HepG2 (cell line): ENCODE results near the gene ZNF385B. TPM values are rescaled to one million over a fixed set of nuclear protein-coding genes. Genes with fewer than 3 reads are reported as not detected.
A peak's percentile ranks its signal among the peaks of the same experiment; 100 is the strongest.

Source experiments
- ATAC-seq: fragments of 200-7000 bp; cut with Tn5 transposase; 3 replicates; pipeline ENCODE4 v1.9.1; 2020; ENCODE audit warnings: mild to moderate bottlenecking, moderate library complexity
- BruUV-seq: library from RNA; stranded (reverse); fragments of 400-500 nt; replicated peaks from 2 replicates; lab custom pipeline; 2021; lab: Mats Ljungman, UMichigan
- CTCF ChIA-PET: fragments of 300-600 bp; formaldehyde crosslinking; extraction: SDS; loops from one replicate; lab custom pipeline; 2021; ENCODE audit warnings: low total read pairs, inconsistent platforms, low intra/inter-chr PET ratio; lab: Yijun Ruan, JAX
- POLR2A ChIA-PET: fragments of 350-600 bp; sonication (Branson Sonifier 250); formaldehyde crosslinking; loops from one replicate; lab custom pipeline; 2020; ENCODE audit warnings: antibody characterized with exemption, inconsistent platforms; lab: Yijun Ruan, JAX
- DNase-seq: peaks from one replicate; pipeline ENCODE4 v3.0.0-alpha.2; 2015; ENCODE audit warnings: low spot score
- FAIRE-seq: peaks from 3 replicates; lab custom pipeline; 2011; peaks lifted over from hg19 to GRCh38; lab: Jason Lieb, UNC
- H2AFZ ChIP-seq: one replicate; pipeline ENCODE4 v1.6.1; 2011; ENCODE audit warnings: low read length, inconsistent platforms
- H3K27ac ChIP-seq: fragments of 300-600 bp; 3 replicates; pipeline ENCODE4 v1.8.0; 2011; ENCODE audit warnings: mixed run types, mild to moderate bottlenecking, mixed read lengths, low read length, inconsistent platforms; ENCODE audit not compliant: insufficient read depth; ENCODE audit errors: extremely low read length
- H3K27me3 ChIP-seq, 2 experiments: fragments of 200-600 bp in 1 of 2; 2 replicates in 1 of 2; 3 replicates in 1 of 2; pipeline versions ENCODE4 v1.6.0 to v1.8.0; 2011; ENCODE audit warnings: low read length in 2 of 2, mild to moderate bottlenecking in 2 of 2, moderate library complexity in 2 of 2, inconsistent platforms in 1 of 2; ENCODE audit not compliant: insufficient read depth in 2 of 2, control insufficient read depth in 1 of 2
- H3K36me3 ChIP-seq, 2 experiments: fragments of 200-600 bp in 1 of 2; replicated peaks in 1 of 2; 2 replicates in 1 of 2; 3 replicates in 1 of 2; pipeline versions ENCODE4 v1.5.1 to v1.8.0; 2011; ENCODE audit warnings: low read length in 2 of 2, inconsistent platforms in 1 of 2; ENCODE audit not compliant: insufficient read depth in 2 of 2, control insufficient read depth in 1 of 2
- H3K4me1 ChIP-seq: 2 replicates; pipeline ENCODE4 v1.5.1; 2012; ENCODE audit warnings: low read length, inconsistent platforms; ENCODE audit not compliant: insufficient read depth
- H3K4me2 ChIP-seq: 2 replicates; pipeline ENCODE4 v1.6.0; 2011; ENCODE audit warnings: low read depth, low read length, inconsistent platforms
- H3K4me3 ChIP-seq, 3 experiments: fragments of 200-600 bp in 1 of 3; sonication (generic), shearing (Covaris generic) in 1 of 3; replicated peaks in 1 of 3; 2 replicates each; pipeline ENCODE4 v1.5.1; 2011 to 2016; ENCODE audit warnings: low read length in 3 of 3, inconsistent platforms in 2 of 3, low read depth in 2 of 3, mild to moderate bottlenecking in 2 of 3, control low read depth in 1 of 3, mixed read lengths in 1 of 3; ENCODE audit not compliant: insufficient read depth in 1 of 3
- H3K79me2 ChIP-seq: one replicate; pipeline ENCODE4 v1.6.1; 2011; ENCODE audit warnings: low read length, inconsistent platforms; ENCODE audit not compliant: insufficient read depth
- H3K9ac ChIP-seq: 2 replicates; pipeline ENCODE4 v1.6.0; 2011; ENCODE audit warnings: mild to moderate bottlenecking, low read depth, low read length, inconsistent platforms; ENCODE audit not compliant: insufficient read depth
- H3K9me3 ChIP-seq: 2 replicates; pipeline ENCODE4 v1.5.1; 2012; ENCODE audit warnings: mild to moderate bottlenecking, low read length
- H4K20me1 ChIP-seq: 2 replicates; pipeline ENCODE4 v1.6.0; 2011; ENCODE audit warnings: inconsistent platforms, mild to moderate bottlenecking, low read length, moderate library complexity; ENCODE audit not compliant: insufficient read depth
- EEA1 ChIP-seq: sonication (generic); formaldehyde crosslinking; IDR thresholded peaks from 2 replicates; pipeline ENCODE4 v1.5.1; 2020; ENCODE audit warnings: mild to moderate bottlenecking, missing genetic modification reagents, borderline replicate concordance
- MAFK ChIP-seq, 2 experiments: IDR thresholded peaks in 1 of 2; conservative IDR thresholded peaks in 1 of 2; 2 replicates each; pipeline ENCODE4 v1.6.1; 2011; ENCODE audit warnings: improper control_type of control experiment in 2 of 2, low read length in 2 of 2
- SYNCRIP ChIP-seq: fragments of 200-400 bp; formaldehyde crosslinking; IDR thresholded peaks from 2 replicates; pipeline ENCODE4 v1.6.1; 2018; ENCODE audit warnings: mild to moderate bottlenecking, low read depth, low read length; ENCODE audit not compliant: insufficient read depth
- ZNF382 ChIP-seq: sonication (generic); formaldehyde crosslinking; IDR thresholded peaks from 2 replicates; pipeline ENCODE4 v1.5.0; 2020; ENCODE audit warnings: missing genetic modification reagents, mild to moderate bottlenecking, borderline replicate concordance
- WGBS: methylation state at CpG from one replicate; pipeline ENCODE4 v1.1.6; 2017; ENCODE audit warnings: low lambda C conversion rate; 5-methylcytosine and 5-hydroxymethylcytosine counted together
- in situ Hi-C: cut with HindIII; loops from 2 replicates; pipeline ENCODE4 v1.10.0; 2017; ENCODE audit warnings: low pct_unique_long_range_greater_than_20kb; ENCODE audit not compliant: extremely low pct_ligation_motif_present
- intact Hi-C: fragments of 100-400 bp; cut with micrococcal nuclease; formaldehyde crosslinking; loops from one replicate; pipeline ENCODE4 v1.10.0; 2022; ENCODE audit not compliant: unreplicated experiment
- polyA plus RNA-seq, 8 experiments: library from polyadenylated mRNA; depleted of rRNA in 3 of 8; stranded (reverse) in 7 of 8; unstranded in 1 of 8; fragments of >200 nt; fragmentation: Illumina TruSeq in 4 of 8; extraction: Trizol in 4 of 8; gene quantifications; 2 replicates each; pipeline versions ENCODE4 v1.2.1 to v1.2.3, GENCODE V29; 2011 to 2016; ENCODE audit warnings: low read depth in 4 of 8, missing spikeins in 1 of 8, mixed read lengths in 1 of 8; ENCODE audit not compliant: insufficient read depth in 1 of 8
- total RNA-seq, 5 experiments: library from RNA; depleted of rRNA; stranded (reverse); fragments of >200 nt; fragmentation: Illumina TruSeq; extraction: Trizol; gene quantifications; 2 replicates each; pipeline ENCODE4 v1.2.3, GENCODE V29; 2016; ENCODE audit warnings: low read depth in 1 of 5
- TF ChIP-seq, protein P1 (sequence below): sonication (generic); formaldehyde crosslinking; IDR thresholded peaks from 2 replicates; pipeline ENCODE4 v1.8.1; 2023; ENCODE audit warnings: missing genetic modification reagents, inconsistent platforms, borderline replicate concordance
- TF ChIP-seq, protein P2 (sequence below): sonication (generic); IDR thresholded peaks from 2 replicates; pipeline ENCODE4 v1.6.1; 2016; ENCODE audit warnings: low read depth, borderline replicate concordance

ZNF385B gene
- total and polyA plus RNA-seq, 2 of the 13 experiments (the other 11 are each of a cell fraction or from before 2014, with no cell fraction given): 3.3 to 6.7 TPM

DNA sequence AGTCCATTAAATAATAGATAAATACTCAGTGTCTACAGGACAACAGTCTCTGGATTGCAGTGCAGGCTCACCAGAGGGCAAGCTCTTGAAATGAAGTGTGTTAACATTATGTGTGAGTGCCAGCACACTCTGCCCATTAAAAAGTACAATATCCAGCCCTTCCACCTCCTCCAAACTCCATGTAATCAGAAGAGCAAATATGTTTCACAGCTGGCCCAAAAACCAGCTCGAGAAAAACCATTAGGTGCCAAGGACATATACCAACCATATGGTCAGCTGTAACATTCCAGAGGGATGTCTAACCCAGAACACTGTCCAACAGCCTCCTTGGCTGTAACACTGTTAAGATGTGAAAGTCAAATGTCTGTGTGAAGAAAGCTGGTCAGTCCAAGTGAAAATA, 112.2 kb downstream of the ZNF385B start:
- TF ChIP-seq SYNCRIP: no peak
- TF ChIP-seq, protein P1, sequence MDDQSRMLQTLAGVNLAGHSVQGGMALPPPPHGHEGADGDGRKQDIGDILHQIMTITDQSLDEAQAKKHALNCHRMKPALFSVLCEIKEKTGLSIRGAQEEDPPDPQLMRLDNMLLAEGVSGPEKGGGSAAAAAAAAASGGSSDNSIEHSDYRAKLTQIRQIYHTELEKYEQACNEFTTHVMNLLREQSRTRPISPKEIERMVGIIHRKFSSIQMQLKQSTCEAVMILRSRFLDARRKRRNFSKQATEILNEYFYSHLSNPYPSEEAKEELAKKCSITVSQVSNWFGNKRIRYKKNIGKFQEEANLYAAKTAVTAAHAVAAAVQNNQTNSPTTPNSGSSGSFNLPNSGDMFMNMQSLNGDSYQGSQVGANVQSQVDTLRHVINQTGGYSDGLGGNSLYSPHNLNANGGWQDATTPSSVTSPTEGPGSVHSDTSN (CRISPR knock-in tag): no peak
- TF ChIP-seq, protein P2, sequence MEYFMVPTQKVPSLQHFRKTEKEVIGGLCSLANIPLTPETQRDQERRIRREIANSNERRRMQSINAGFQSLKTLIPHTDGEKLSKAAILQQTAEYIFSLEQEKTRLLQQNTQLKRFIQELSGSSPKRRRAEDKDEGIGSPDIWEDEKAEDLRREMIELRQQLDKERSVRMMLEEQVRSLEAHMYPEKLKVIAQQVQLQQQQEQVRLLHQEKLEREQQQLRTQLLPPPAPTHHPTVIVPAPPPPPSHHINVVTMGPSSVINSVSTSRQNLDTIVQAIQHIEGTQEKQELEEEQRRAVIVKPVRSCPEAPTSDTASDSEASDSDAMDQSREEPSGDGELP: 0 out of 2 replicates have a peak, but pooled peaks have one; percentile 10
- TF ChIP-seq EEA1 (CRISPR knock-in tag): no peak
- no peak for TF ChIP-seq MAFK (conservative IDR thresholded peaks at IDR 0.05 in 1 of 2, IDR thresholded peaks at IDR 0.05 in 1 of 2; ENCODE audit: low read length in 2 of 2)
- no peak for TF ChIP-seq ZNF382 (CRISPR knock-in tag)
- intact Hi-C loops (no loop called here), in situ Hi-C loops (no loop called here)
- no peaks in the 10 kb centered on the region for H3K4me1 ChIP-seq
- H2AFZ ChIP-seq: no peak overlapping the region
- no peaks in the 10 kb centered on the region for H4K20me1 ChIP-seq
- H3K27ac ChIP-seq: no peak overlapping the region
- FAIRE-seq (no peak), DNase-seq (no peak), ATAC-seq (no peak)
- H3K9me3 ChIP-seq: no peaks in the 10 kb centered on the region
- H3K4me3 ChIP-seq: no peak overlapping the region
- no peak overlapping the region for H3K4me2 ChIP-seq
- POLR2A ChIA-PET: no interaction called here
- no peaks in the 10 kb centered on the region for H3K36me3 ChIP-seq
- CTCF ChIA-PET: interaction anchor here (3.0 to 3.5 kb wide), 2 partner anchors 327 to 338 kb away, joined by 42 to 81 read pairs; no protein-coding TSS in a partner anchor
- BruUV-seq: no TSS peak
- no peaks in the 10 kb centered on the region for H3K27me3 ChIP-seq
- no peaks in the 10 kb centered on the region for H3K79me2 ChIP-seq
- 50% methylated on average over 1 of the region's 1 CpG for WGBS
- no peak overlapping the region for H3K9ac ChIP-seq
